Psoas muscle (tissue), 8 donors: ENCODE results near the gene USP46. TPM values are rescaled to one million over a fixed set of nuclear protein-coding genes. Genes with fewer than 3 reads are reported as not detected.

ENCODE experiments used
- ATAC-seq, 4 donors: fragments of 200-7000 bp; cut with Tn5 transposase; one replicate each; pipeline ENCODE4 v1.9.1; 2020; ENCODE audit warnings: moderate library complexity in 3 of 4, mild to moderate bottlenecking in 2 of 4
- DNase-seq, 2 donors: peaks; one replicate each; pipeline ENCODE4 v3.0.0-alpha.2; 2020
- H3K27ac ChIP-seq: fragments of 200-600 bp; one replicate; pipeline ENCODE4 v1.8.0; 2022
- H3K27me3 ChIP-seq, 3 donors: fragments of 200-600 bp in 1 of 3; one replicate each; pipeline versions ENCODE4 v1.6.1 to v1.8.0; 2013 to 2022; ENCODE audit warnings: low read length in 2 of 3, mild to moderate bottlenecking in 2 of 3, moderate library complexity in 1 of 3; ENCODE audit not compliant: insufficient read depth in 3 of 3
- H3K36me3 ChIP-seq, 2 donors: fragments of 200-600 bp in 1 of 2; one replicate each; pipeline versions ENCODE4 v1.6.1 to v1.8.0; 2013 to 2022; ENCODE audit warnings: low read depth in 1 of 2, mild to moderate bottlenecking in 1 of 2, moderate library complexity in 1 of 2; ENCODE audit not compliant: insufficient read depth in 1 of 2
- H3K4me1 ChIP-seq: fragments of 200-600 bp; one replicate; pipeline ENCODE4 v1.8.0; 2022
- H3K4me3 ChIP-seq: fragments of 200-600 bp; one replicate; pipeline ENCODE4 v1.8.0; 2022; ENCODE audit warnings: mild to moderate bottlenecking
- H3K9me3 ChIP-seq: fragments of 200-600 bp; one replicate; pipeline ENCODE4 v1.8.0; 2022
- CTCF ChIP-seq: fragments of 200-600 bp; IDR thresholded peaks from one replicate; pipeline ENCODE4 v1.8.0; 2022; ENCODE audit warnings: antibody characterized with exemption
- WGBS, 3 donors: extraction: QIAGEN DNeasy Blood & Tissue Kit; methylation state at CpG; one replicate each; pipeline versions ENCODE4 v1.1.6 to v1.1.7; 2013; 5-methylcytosine and 5-hydroxymethylcytosine counted together
- intact Hi-C, 2 donors: fragments of 100-400 bp; cut with DNase I; formaldehyde crosslinking; loops; one replicate each; pipeline versions ENCODE4 v1.11.0 to v1.14.2; 2022
- polyA plus RNA-seq, 3 donors: library from polyadenylated mRNA; stranded (reverse); fragments of 200-250 nt; gene quantifications; one replicate each; pipeline ENCODE4 v1.2.3, GENCODE V29; 2013
- total RNA-seq, 4 donors: library from RNA; stranded (reverse); fragmentation: NEBNext Ultra II Directional in 2 of 4; extraction: Animal tissue kit (Norgen Biotek cat#: 25700) in 2 of 4; gene quantifications; one replicate each; pipeline versions ENCODE4 v1.2.1 to v1.2.4, GENCODE V29; 2021 to 2023
- donor health status: healthy with polysubstance abuse.
- donor health status: DM: no; HTN: no; CAD: no; lungs with moderate emphysema.
- donor health status: Bipolar disorder and iron deficiency.
- donor health status: healthy.
- donor health status: DM: yes; HTN: yes; CAD: no.
- donor health status: DM: no; HTN: no; CAD: no.
- donor health status: DM: no; HTN: no; CAD: no.
- donor health status: DM: yes; HTN: yes; CAD: no.

Gene USP46
- total and polyA plus RNA-seq, 7 donors: 3.0 to 28.2 (median 13.0) TPM

- ATAC-seq: no peak
- WGBS, 3 donors: 93 to 94% (median 93%) methylated on average over 6 of the region's 6 CpGs
Observed at GRCh38 chr4:52572936-52573485, 86.1 kb downstream of the USP46 start.

GRCh38 chr4:52568351-52568750 is 90.8 kb downstream of the USP46 start:
- H3K9me3 ChIP-seq: no peaks in the 10 kb centered on the region
- no peak overlapping the region for H3K27ac ChIP-seq
- no peak for DNase-seq
- no peaks in the 10 kb centered on the region for H3K4me1 ChIP-seq
- H3K4me3 ChIP-seq: no peak overlapping the region
- 66 to 86% (median 67%) methylated on average over 3 of the region's 3 CpGs for WGBS, 3 donors
- H3K36me3 ChIP-seq: no peaks in the 10 kb centered on the region
- intact Hi-C loops: no loop called here
- no peak for ATAC-seq
- TF ChIP-seq CTCF: no peak
- no peaks in the 10 kb centered on the region for H3K27me3 ChIP-seq

More at GRCh38 chr4:52572936-52573485, 86.1 kb downstream of the USP46 start:
- Histone ChIP-seq H3K4me1 (no peaks in the 10 kb centered on the region), H3K9me3 (no peaks in the 10 kb centered on the region), H3K4me3 (no peak overlapping the region), H3K27me3 (no peaks in the 10 kb centered on the region), H3K27ac (no peak overlapping the region), H3K36me3 (no peaks in the 10 kb centered on the region)
- intact Hi-C loops: no loop called here
- DNase-seq: no peak
- TF ChIP-seq CTCF: no peak

GRCh38 chr4:52566136-52567031 is 92.7 kb downstream of the USP46 start:
- no peak for ATAC-seq
- Histone ChIP-seq H3K27me3 (no peaks in the 10 kb centered on the region), H3K4me1 (no peaks in the 10 kb centered on the region), H3K9me3 (no peaks in the 10 kb centered on the region), H3K36me3 (no peaks in the 10 kb centered on the region), H3K4me3 (no peak overlapping the region), H3K27ac (no peak overlapping the region)
- intact Hi-C loops: no loop called here
- DNase-seq: no peak
- 74 to 83% (median 74%) methylated on average over 2 of the region's 2 CpGs for WGBS, 3 donors
- no peak for TF ChIP-seq CTCF

GRCh38 chr4:52560844-52561280 is 98.2 kb downstream of the USP46 start:
- Histone ChIP-seq H3K27ac (no peak overlapping the region), H3K27me3 (no peaks in the 10 kb centered on the region), H3K9me3 (no peaks in the 10 kb centered on the region), H3K4me3 (no peak overlapping the region), H3K4me1 (no peaks in the 10 kb centered on the region), H3K36me3 (no peaks in the 10 kb centered on the region)
- 88 to 96% (median 88%) methylated on average over 1 of the region's 1 CpG for WGBS, 3 donors
- DNase-seq (no peak), ATAC-seq (no peak)
- intact Hi-C loops: no loop called here
- TF ChIP-seq CTCF: no peak
